H1 (cell line): ENCODE data around the gene DCBLD2. TPM values are rescaled to one million over a fixed set of nuclear protein-coding genes. Genes with fewer than 3 reads are reported as not detected.
A peak's percentile ranks its signal among the peaks of the same experiment; 100 is the strongest.

Source experiments
- CTCF ChIA-PET: fragments of 300-600 bp; sonication (Branson Sonifier 250); formaldehyde crosslinking; loops from one replicate; lab custom pipeline; 2021; ENCODE audit not compliant: partially characterized antibody; lab: Charles Lee
- POLR2A ChIA-PET: fragments of 300-600 bp; sonication (Branson Sonifier 250); formaldehyde crosslinking; loops from one replicate; lab custom pipeline; 2021; ENCODE audit warnings: inconsistent platforms; ENCODE audit not compliant: partially characterized antibody; lab: Charles Lee
- DNase-seq, 2 experiments: peaks; one replicate each; pipeline versions ENCODE4 v3.0.0 to v3.0.0-alpha.2; 2010 to 2022; ENCODE audit warnings: low spot score in 2 of 2, low read depth in 1 of 2, mixed read lengths in 1 of 2
- FAIRE-seq: peaks from 2 replicates; lab custom pipeline; 2011; peaks lifted over from hg19 to GRCh38; lab: Jason Lieb, UNC
- H2AFZ ChIP-seq: 2 replicates; pipeline ENCODE4 v1.8.1; 2012; ENCODE audit warnings: low read length, inconsistent platforms
- H2AK5ac ChIP-seq: 2 replicates; pipeline ENCODE4 v1.6.1; 2013; ENCODE audit warnings: low read depth, low read length
- H2BK120ac ChIP-seq: replicated peaks from 2 replicates; pipeline ENCODE3; 2013; ENCODE audit warnings: low read depth, low read length, inconsistent platforms
- H2BK12ac ChIP-seq: 2 replicates; pipeline ENCODE4 v1.6.1; 2013; ENCODE audit warnings: low read depth, low read length
- H2BK15ac ChIP-seq: 2 replicates; pipeline ENCODE4 v1.6.1; 2013; ENCODE audit warnings: low read length
- H2BK20ac ChIP-seq: 2 replicates; pipeline ENCODE4 v1.6.1; 2013; ENCODE audit warnings: low read length
- H2BK5ac ChIP-seq: 2 replicates; pipeline ENCODE4 v1.6.1; 2013; ENCODE audit warnings: low read depth, low read length
- H3K14ac ChIP-seq: 2 replicates; pipeline ENCODE4 v1.6.1; 2013; ENCODE audit warnings: inconsistent platforms; ENCODE audit not compliant: insufficient read length
- H3K18ac ChIP-seq: 2 replicates; pipeline ENCODE4 v1.6.1; 2013; ENCODE audit warnings: low read length; ENCODE audit errors: extremely low read depth
- H3K23ac ChIP-seq: 2 replicates; pipeline ENCODE4 v1.6.1; 2013; ENCODE audit warnings: inconsistent platforms; ENCODE audit not compliant: insufficient read length
- H3K23me2 ChIP-seq: 2 replicates; pipeline ENCODE4 v1.6.1; 2013; ENCODE audit warnings: low read depth, low read length
- H3K27ac ChIP-seq: 2 replicates; pipeline ENCODE4 v1.6.1; 2011; ENCODE audit warnings: low read depth, low read length, inconsistent platforms
- H3K27me3 ChIP-seq, 4 experiments: replicated peaks in 1 of 4; 1 replicate in 1 of 4; 2 replicates in 3 of 4; pipeline versions ENCODE4 v1.6.1 to v1.8.1; 2011 to 2013; ENCODE audit warnings: low read length in 3 of 4, mild to moderate bottlenecking in 3 of 4, inconsistent platforms in 2 of 4, mixed read lengths in 2 of 4, moderate library complexity in 1 of 4; ENCODE audit not compliant: control insufficient read depth in 3 of 4, insufficient read depth in 3 of 4; ENCODE audit errors: extremely low read depth in 1 of 4
- H3K36me3 ChIP-seq, 4 experiments: 2 replicates each; pipeline versions ENCODE4 v1.6.1 to v1.8.1; 2011 to 2013; ENCODE audit warnings: mild to moderate bottlenecking in 4 of 4, low read length in 3 of 4, moderate library complexity in 2 of 4, control low read depth in 1 of 4, inconsistent platforms in 1 of 4; ENCODE audit not compliant: insufficient read depth in 4 of 4, control insufficient read depth in 2 of 4
- H3K4ac ChIP-seq: replicated peaks from 2 replicates; pipeline ENCODE3; 2013; ENCODE audit warnings: low read length, low read depth, mixed read lengths, inconsistent platforms; ENCODE audit not compliant: insufficient read length
- H3K4me1 ChIP-seq, 4 experiments: replicated peaks in 1 of 4; 1 replicate in 1 of 4; 2 replicates in 3 of 4; pipeline versions ENCODE4 v1.6.1 to v1.8.1; 2011 to 2013; ENCODE audit warnings: low read length in 3 of 4, inconsistent platforms in 2 of 4, mixed read lengths in 1 of 4; ENCODE audit not compliant: insufficient read depth in 4 of 4, control insufficient read depth in 3 of 4
- H3K4me2 ChIP-seq, 2 experiments: 2 replicates each; pipeline versions ENCODE4 v1.6.1 to v1.8.1; 2011 to 2013; ENCODE audit warnings: low read depth in 2 of 2, low read length in 2 of 2, control low read depth in 1 of 2, inconsistent platforms in 1 of 2, mild to moderate bottlenecking in 1 of 2; ENCODE audit not compliant: insufficient read depth in 1 of 2
- H3K4me3 ChIP-seq, 4 experiments: fragments of 200-600, 300-600 bp in 1 of 4; sonication (generic), shearing (Covaris generic), sonication (Bioruptor Twin) in 1 of 4; 2 replicates each; pipeline versions ENCODE4 v1.5.1 to v1.8.1; 2011 to 2016; ENCODE audit warnings: low read length in 4 of 4, low read depth in 3 of 4, control low read depth in 2 of 4, inconsistent platforms in 2 of 4, mild to moderate bottlenecking in 2 of 4, mixed read lengths in 1 of 4, moderate library complexity in 1 of 4; ENCODE audit not compliant: insufficient read depth in 2 of 4; ENCODE audit errors: extremely low read depth in 1 of 4
- H3K56ac ChIP-seq: replicated peaks from 2 replicates; pipeline ENCODE3; 2013; ENCODE audit warnings: low read depth, mild to moderate bottlenecking, mixed read lengths, low read length, inconsistent platforms; ENCODE audit not compliant: insufficient read length
- H3K79me1 ChIP-seq: 2 replicates; pipeline ENCODE4 v1.6.1; 2013; ENCODE audit warnings: low read depth, low read length, control low read depth
- H3K79me2 ChIP-seq, 2 experiments: 2 replicates each; pipeline versions ENCODE4 v1.6.1 to v1.8.1; 2012 to 2013; ENCODE audit warnings: low read length in 2 of 2, mild to moderate bottlenecking in 2 of 2, inconsistent platforms in 1 of 2; ENCODE audit not compliant: insufficient read depth in 2 of 2, control insufficient read depth in 1 of 2
- H3K9ac ChIP-seq, 4 experiments: replicated peaks in 1 of 4; 1 replicate in 1 of 4; 2 replicates in 3 of 4; pipeline versions ENCODE4 v1.6.1 to v1.8.1; 2011 to 2013; ENCODE audit warnings: low read depth in 3 of 4, low read length in 3 of 4, control low read depth in 2 of 4, mild to moderate bottlenecking in 2 of 4, moderate library complexity in 2 of 4, inconsistent platforms in 1 of 4; ENCODE audit errors: extremely low read depth in 1 of 4
- H3K9me3 ChIP-seq, 2 experiments: 2 replicates each; pipeline versions ENCODE4 v1.6.1 to v1.8.1; 2012 to 2013; ENCODE audit warnings: mild to moderate bottlenecking in 2 of 2, moderate library complexity in 2 of 2, control low read depth in 1 of 2, inconsistent platforms in 1 of 2, low read depth in 1 of 2, low read length in 1 of 2, mixed read lengths in 1 of 2; ENCODE audit not compliant: insufficient read depth in 2 of 2
- H4K20me1 ChIP-seq, 2 experiments: replicated peaks in 1 of 2; 2 replicates each; pipeline versions ENCODE3 to v1.8.1; 2011 to 2013; ENCODE audit warnings: inconsistent platforms in 2 of 2, low read length in 2 of 2, mild to moderate bottlenecking in 1 of 2; ENCODE audit not compliant: insufficient read depth in 2 of 2, control insufficient read depth in 1 of 2
- H4K5ac ChIP-seq: 2 replicates; pipeline ENCODE4 v1.6.1; 2013; ENCODE audit warnings: low read length, low read depth, mixed read lengths, inconsistent platforms; ENCODE audit not compliant: insufficient read length
- H4K8ac ChIP-seq: 2 replicates; pipeline ENCODE4 v1.8.0; 2013; ENCODE audit warnings: mild to moderate bottlenecking, moderate library complexity, low read length, inconsistent platforms; ENCODE audit not compliant: insufficient read depth; ENCODE audit errors: extremely low read depth
- H4K91ac ChIP-seq: replicated peaks from 2 replicates; pipeline ENCODE3; 2013; ENCODE audit warnings: low read length, mixed read lengths, inconsistent platforms; ENCODE audit not compliant: insufficient read length
- ATF2 ChIP-seq: IDR thresholded peaks from 2 replicates; pipeline ENCODE4 v1.6.1; 2012; ENCODE audit warnings: low read length, inconsistent platforms
- BACH1 ChIP-seq: IDR thresholded peaks from 2 replicates; pipeline ENCODE4 v1.6.1; 2012; ENCODE audit warnings: low read length, improper control_type of control experiment
- CTCF ChIP-seq, 3 experiments: IDR thresholded peaks; 1 replicate in 2 of 3; 2 replicates in 1 of 3; pipeline versions ENCODE4 v1.5.1 to v1.6.1; 2011; ENCODE audit warnings: low read length in 3 of 3, mild to moderate bottlenecking in 3 of 3, inconsistent platforms in 2 of 3, low read depth in 1 of 3, moderate library complexity in 1 of 3; ENCODE audit not compliant: insufficient read depth in 1 of 3; ENCODE audit errors: control extremely low read depth in 1 of 3
- NRF1 ChIP-seq: IDR thresholded peaks from 2 replicates; pipeline ENCODE4 v1.6.1; 2011; ENCODE audit warnings: mild to moderate bottlenecking, low read depth, low read length, improper control_type of control experiment
- POLR2A ChIP-seq, 2 experiments: IDR thresholded peaks; 1 replicate in 1 of 2; 2 replicates in 1 of 2; pipeline ENCODE4 v1.6.1; 2011; ENCODE audit warnings: low read depth in 2 of 2, low read length in 2 of 2, mild to moderate bottlenecking in 2 of 2; ENCODE audit errors: control extremely low read depth in 1 of 2
- RAD21 ChIP-seq, 2 experiments: IDR thresholded peaks in 1 of 2; conservative IDR thresholded peaks in 1 of 2; 2 replicates each; pipeline ENCODE4 v1.6.1; 2011; ENCODE audit warnings: low read depth in 2 of 2, low read length in 2 of 2, improper control_type of control experiment in 1 of 2, inconsistent platforms in 1 of 2, mild to moderate bottlenecking in 1 of 2, moderate library complexity in 1 of 2
- SP2 ChIP-seq: IDR thresholded peaks from 2 replicates; pipeline ENCODE4 v1.6.1; 2012; ENCODE audit warnings: mild to moderate bottlenecking, low read length, inconsistent platforms
- TAF7 ChIP-seq: optimal IDR thresholded peaks from 2 replicates; pipeline ENCODE3; 2011; ENCODE audit warnings: low read depth, mild to moderate bottlenecking, inconsistent platforms, low read length, moderate library complexity, borderline replicate concordance
- ZNF274 ChIP-seq: IDR thresholded peaks from 2 replicates; pipeline ENCODE4 v1.7.0; 2012; ENCODE audit warnings: low read length, borderline replicate concordance; ENCODE audit errors: extremely low read depth
- WGBS, 2 experiments: shearing (Covaris generic) in 1 of 2; methylation state at CpG; one replicate each; pipeline versions ENCODE4 v1.1.6 to v1.1.7; 2013 to 2015; ENCODE audit warnings: low lambda C conversion rate in 2 of 2, mixed read lengths in 2 of 2, inconsistent platforms in 1 of 2, low coverage in 1 of 2, missing lambda C conversion rate in 1 of 2; ENCODE audit not compliant: insufficient replicate concordance in 2 of 2, insufficient coverage in 1 of 2, insufficient read length in 1 of 2; ENCODE audit errors: extremely low coverage in 1 of 2, missing lambda C conversion rate in 1 of 2; 5-methylcytosine and 5-hydroxymethylcytosine counted together
- polyA plus RNA-seq, 7 experiments: library from polyadenylated mRNA; depleted of rRNA in 3 of 7; stranded (reverse) in 5 of 7; unstranded in 2 of 7; fragments of >200 nt in 5 of 7; fragments of 200-250 nt in 2 of 7; gene quantifications; 1 replicate in 5 of 7; 2 replicates in 1 of 7; 4 replicates in 1 of 7; pipeline versions ENCODE4 v1.2.1 to v1.2.3, GENCODE V29; 2011 to 2013; ENCODE audit warnings: missing spikeins in 2 of 7, mixed read lengths in 2 of 7
- total RNA-seq: library from RNA; stranded (reverse); fragmentation: NEBNext Ultra II Directional; extraction: Animal tissue kit (Norgen Biotek cat#: 25700); gene quantifications from 2 replicates; pipeline ENCODE4 v1.2.1, GENCODE V29; 2021

The DCBLD2 gene
- total and polyA plus RNA-seq, 2 of the 8 experiments (the other 6 are each of a cell fraction or from before 2014, with no cell fraction given) = 19.6 to 63.8 TPM

- H4K91ac ChIP-seq = no peak overlapping the region
- no peaks in the 10 kb centered on the region; the same call in 1 of the 2 replicates for H3K79me1 ChIP-seq
- H2BK12ac ChIP-seq = no peak overlapping the region
- H3K36me3 ChIP-seq = peaks cover 0 to 6% (median 0%) of the 10 kb centered on the region in 4 experiments; a peak in 1 of 8 replicates
- H3K79me2 ChIP-seq = peaks cover 0 to 90% of the 10 kb centered on the region in 2 experiments; a peak in 3 of 4 replicates
- no peak overlapping the region for H2AFZ ChIP-seq
- H2BK20ac ChIP-seq = no peak overlapping the region
- H2BK5ac ChIP-seq = no peak overlapping the region
- no peak overlapping the region for H2AK5ac ChIP-seq
- peak overlapping the region; percentile 16 to 32; a peak in 1 of 4 replicates for H3K4me2 ChIP-seq
- H2BK15ac ChIP-seq = no peak overlapping the region
- DNase-seq (no peak), FAIRE-seq (no peak)
- peaks cover 0 to 18% (median 9%) of the 10 kb centered on the region in 4 experiments; a peak in 4 of 7 replicates for H3K4me1 ChIP-seq
- no peaks in the 10 kb centered on the region for H3K9me3 ChIP-seq
- no peak overlapping the region for H3K9ac ChIP-seq
- H3K27ac ChIP-seq = no peak overlapping the region
- peak overlapping the region in 1 of 4 experiments; percentile 11; a peak in 1 of 8 replicates for H3K4me3 ChIP-seq
- peaks cover 0 to 1% (median 0%) of the 10 kb centered on the region in 4 experiments; a peak in 1 of 7 replicates for H3K27me3 ChIP-seq
- no peak overlapping the region for H4K5ac ChIP-seq
- H3K14ac ChIP-seq = no peak overlapping the region
- H2BK120ac ChIP-seq = no peak overlapping the region
- H4K20me1 ChIP-seq = peaks cover 2 to 5% of the 10 kb centered on the region in 2 experiments
- no peak overlapping the region for H3K18ac ChIP-seq
- H3K4ac ChIP-seq = no peak overlapping the region
- H4K8ac ChIP-seq = no peak overlapping the region
- H3K56ac ChIP-seq = no peak overlapping the region
- H3K23me2 ChIP-seq = no peaks in the 10 kb centered on the region
- ChIA-PET CTCF (interaction anchor here (0.8 to 1.3 kb wide), 2 partner anchors 8 to 73 kb away, joined by 3 to 4 read pairs; no protein-coding TSS in a partner anchor), POLR2A (interaction anchor here (2.8 kb wide), 1 partner anchor 15 kb away, joined by 21 read pairs; the partner anchor contains the start of gene DCBLD2)
- H3K23ac ChIP-seq = no peak overlapping the region
- WGBS, 2 experiments = 86% methylated on average over 1 of the region's 1 CpG; no CpG with 5 or more reads in 1 of the 2 experiments
- TF ChIP-seq SP2 (no peak), ATF2 (no peak), CTCF (IDR thresholded peaks at IDR 0.05; ENCODE audit: control extremely low read depth in 1 of 3, insufficient read depth in 1 of 3, low read depth in 1 of 3, low read length in 3 of 3) (no peak), POLR2A (IDR thresholded peaks at IDR 0.05; ENCODE audit: control extremely low read depth in 1 of 2, low read depth in 2 of 2, low read length in 2 of 2) (no peak), BACH1 (no peak), ZNF274 (no peak), RAD21 (IDR thresholded peaks at IDR 0.05 in 1 of 2, conservative IDR thresholded peaks at IDR 0.05 in 1 of 2; ENCODE audit: low read depth in 2 of 2, low read length in 2 of 2) (no peak), NRF1 (no peak), TAF7 (no peak)
These were observed 15.6 kb downstream of the DCBLD2 start for GRCh38 chr3:98885851-98886250.
